HG03066 (cell line): ENCODE measurements around the gene C4orf54.

ENCODE experiments used
- ATAC-seq: cut with Tn5 transposase; IDR thresholded peaks from one replicate; pipeline ENCODE4 v1.9.1; 2021; ENCODE audit warnings: low read depth; ENCODE audit not compliant: unreplicated experiment

The C4orf54 gene

GRCh38 chr4:99652596-99653436 is 4.8 kb downstream of the C4orf54 start:
- no peak for ATAC-seq

- no peak for ATAC-seq
Measured at GRCh38 chr4:99651811-99652485, 5.7 kb downstream of the C4orf54 start.

- no peak for ATAC-seq
Measured at GRCh38 chr4:99651016-99651769, 6.4 kb downstream of the C4orf54 start.

- no peak for ATAC-seq
Measured at GRCh38 chr4:99649778-99650177, 7.8 kb downstream of the C4orf54 start.

GRCh38 chr4:99649208-99649607 is 8.4 kb downstream of the C4orf54 start:
- ATAC-seq, result no peak

- no peak for ATAC-seq
Measured at GRCh38 chr4:99648321-99648720, 9.3 kb downstream of the C4orf54 start.

- ATAC-seq, result no peak
Measured at GRCh38 chr4:99647071-99647470, 10.6 kb downstream of the C4orf54 start.

- no peak for ATAC-seq
Measured at GRCh38 chr4:99645638-99646037, 12.0 kb downstream of the C4orf54 start.

GRCh38 chr4:99645036-99645435 is 12.6 kb downstream of the C4orf54 start:
- no peak for ATAC-seq

- no peak for ATAC-seq
Measured at GRCh38 chr4:99644453-99644852, 13.2 kb downstream of the C4orf54 start.

- ATAC-seq, result no peak
Measured at GRCh38 chr4:99642725-99643489, 14.7 kb downstream of the C4orf54 start.

- no peak for ATAC-seq
Measured at GRCh38 chr4:99640676-99641075, 17.0 kb downstream of the C4orf54 start.

GRCh38 chr4:99637174-99637573 is 20.5 kb downstream of the C4orf54 start:
- no peak for ATAC-seq

- ATAC-seq, result no peak
Measured at GRCh38 chr4:99636422-99636821, 21.2 kb downstream of the C4orf54 start.

GRCh38 chr4:99635601-99636000 is 22.0 kb downstream of the C4orf54 start:
- no peak for ATAC-seq

GRCh38 chr4:99634742-99635360 is 22.8 kb downstream of the C4orf54 start:
- no peak for ATAC-seq

GRCh38 chr4:99633772-99634171 is 23.9 kb downstream of the C4orf54 start:
- no peak for ATAC-seq

- ATAC-seq, result no peak
Measured at GRCh38 chr4:99630857-99631360, 26.7 kb downstream of the C4orf54 start.

- no peak for ATAC-seq
Measured at GRCh38 chr4:99629962-99630554, 27.6 kb downstream of the C4orf54 start.

GRCh38 chr4:99628040-99628439 is 29.6 kb downstream of the C4orf54 start:
- ATAC-seq, result no peak
